Peyer's patch (tissue), 4 donors: ENCODE data around the gene MKI67. TPM values are rescaled to one million over a fixed set of nuclear protein-coding genes. Genes with fewer than 3 reads are reported as not detected.

Experiments
- DNase-seq, 3 donors: peaks; one replicate each; pipeline ENCODE4 v3.0.0-alpha.2; 2017 to 2019
- H3K27ac ChIP-seq, 4 donors: fragments of 200-600 bp; sonication (generic); one replicate each; pipeline ENCODE4 v1.5.1; 2016 to 2019
- H3K27me3 ChIP-seq, 2 donors: fragments of 200-600 bp; sonication (generic); one replicate each; pipeline ENCODE4 v1.5.1; 2019
- H3K36me3 ChIP-seq, 3 donors: fragments of 200-600 bp; sonication (generic); one replicate each; pipeline ENCODE4 v1.5.1; 2016 to 2019
- H3K4me1 ChIP-seq, 4 donors: fragments of 200-600 bp; sonication (generic); one replicate each; pipeline ENCODE4 v1.5.1; 2016 to 2019
- H3K4me3 ChIP-seq, 4 donors: fragments of 200-600 bp; sonication (generic); 1 replicate in 3 of 4; 2 replicates in 1 of 4; pipeline ENCODE4 v1.5.1; 2016 to 2019; ENCODE audit warnings: mild to moderate bottlenecking in 1 of 4
- H3K9me3 ChIP-seq, 4 donors: fragments of 200-600 bp; sonication (generic); one replicate each; pipeline ENCODE4 v1.5.1; 2016 to 2019; ENCODE audit warnings: mild to moderate bottlenecking in 1 of 4
- POLR2A ChIP-seq, 2 donors: fragments of 450-650 bp; IDR thresholded peaks; one replicate each; pipeline ENCODE4 v1.5.1; 2017; ENCODE audit warnings: antibody characterized with exemption in 2 of 2, mild to moderate bottlenecking in 2 of 2, moderate library complexity in 2 of 2
- total RNA-seq, 4 donors: library from RNA; depleted of rRNA; stranded (reverse); fragments of >200 nt; gene quantifications; one replicate each; pipeline ENCODE4 v1.1.0, GENCODE V29; 2016
- TF ChIP-seq, protein P1 (sequence below), 6 experiments: fragments of 450-650 bp in 4 of 6; fragments of 200-600 bp in 2 of 6; sonication (generic) in 1 of 6; IDR thresholded peaks; one replicate each; pipeline ENCODE4 v1.5.1; 2017 to 2019; ENCODE audit warnings: antibody characterized with exemption in 6 of 6, mild to moderate bottlenecking in 3 of 6, moderate library complexity in 1 of 6

MKI67 gene
- total RNA-seq, 4 donors from 2014 or later, result 11.9 to 74.3 (median 18.9) TPM

DNA sequence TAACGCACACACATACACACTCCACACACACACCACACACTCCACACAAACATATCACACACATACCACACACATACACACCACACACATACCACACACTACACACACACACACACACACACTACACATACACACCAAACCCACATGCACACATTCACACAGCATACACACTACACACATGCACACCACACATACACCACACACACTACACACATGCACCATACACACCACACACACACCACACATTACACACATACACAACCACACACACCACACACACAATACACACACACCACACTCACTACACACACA lies 66.3 kb downstream of the MKI67 start:
- no peak for DNase-seq
- peak overlapping the region in 1 of 4 donors; percentile 12 for H3K27ac ChIP-seq
- no peak overlapping the region for H3K4me3 ChIP-seq
- peaks cover 0 to 53% (median 0%) of the 10 kb centered on the region in 3 donors for H3K36me3 ChIP-seq
- H3K9me3 ChIP-seq, result no peaks in the 10 kb centered on the region
- no peak for TF ChIP-seq POLR2A (IDR thresholded peaks at IDR 0.05)
- TF ChIP-seq, protein P1, sequence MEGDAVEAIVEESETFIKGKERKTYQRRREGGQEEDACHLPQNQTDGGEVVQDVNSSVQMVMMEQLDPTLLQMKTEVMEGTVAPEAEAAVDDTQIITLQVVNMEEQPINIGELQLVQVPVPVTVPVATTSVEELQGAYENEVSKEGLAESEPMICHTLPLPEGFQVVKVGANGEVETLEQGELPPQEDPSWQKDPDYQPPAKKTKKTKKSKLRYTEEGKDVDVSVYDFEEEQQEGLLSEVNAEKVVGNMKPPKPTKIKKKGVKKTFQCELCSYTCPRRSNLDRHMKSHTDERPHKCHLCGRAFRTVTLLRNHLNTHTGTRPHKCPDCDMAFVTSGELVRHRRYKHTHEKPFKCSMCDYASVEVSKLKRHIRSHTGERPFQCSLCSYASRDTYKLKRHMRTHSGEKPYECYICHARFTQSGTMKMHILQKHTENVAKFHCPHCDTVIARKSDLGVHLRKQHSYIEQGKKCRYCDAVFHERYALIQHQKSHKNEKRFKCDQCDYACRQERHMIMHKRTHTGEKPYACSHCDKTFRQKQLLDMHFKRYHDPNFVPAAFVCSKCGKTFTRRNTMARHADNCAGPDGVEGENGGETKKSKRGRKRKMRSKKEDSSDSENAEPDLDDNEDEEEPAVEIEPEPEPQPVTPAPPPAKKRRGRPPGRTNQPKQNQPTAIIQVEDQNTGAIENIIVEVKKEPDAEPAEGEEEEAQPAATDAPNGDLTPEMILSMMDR (IDR thresholded peaks at IDR 0.05), result no peak
- no peaks in the 10 kb centered on the region for H3K27me3 ChIP-seq
- H3K4me1 ChIP-seq, result peaks cover 3 to 18% (median 18%) of the 10 kb centered on the region in 4 donors

DNA sequence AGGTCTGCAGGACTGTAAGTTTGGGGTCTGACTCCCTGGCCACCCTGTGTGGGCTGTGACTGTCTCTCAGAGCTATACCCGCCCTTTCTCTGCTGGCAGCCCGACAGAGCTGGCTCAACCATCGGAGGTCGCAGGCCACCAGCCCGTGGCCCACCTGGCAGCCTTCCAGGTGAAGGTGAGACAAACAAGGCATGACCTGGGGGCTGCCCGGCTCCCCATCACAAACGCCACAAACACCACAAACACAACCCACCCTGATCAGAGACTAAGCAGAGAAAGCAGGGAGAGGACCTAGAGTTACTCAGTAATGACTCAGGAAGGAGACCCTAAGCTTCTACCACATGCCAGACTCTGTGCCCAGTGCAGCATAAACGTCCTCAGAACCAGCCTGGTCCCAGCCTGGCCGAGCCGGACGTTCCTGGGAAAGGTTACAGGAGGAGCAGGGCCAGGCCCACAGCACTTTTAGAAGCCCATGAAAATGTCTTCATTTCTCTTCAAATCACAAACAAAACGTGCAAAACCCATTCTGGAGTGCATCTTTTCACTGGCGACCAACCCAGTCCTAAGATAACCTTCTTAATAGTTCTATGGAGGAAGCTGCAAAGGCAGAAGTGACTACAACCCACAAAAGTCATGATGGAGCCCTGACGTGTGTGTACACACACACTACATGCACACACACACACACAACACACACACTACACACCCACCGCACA lies 66.8 kb downstream of the MKI67 start:
- peak in 1 of 3 donors; percentile 43 for DNase-seq
- Histone ChIP-seq H3K4me1 (peaks cover 3 to 17% (median 14%) of the 10 kb centered on the region in 4 donors), H3K4me3 (no peak overlapping the region), H3K36me3 (peaks cover 0 to 51% (median 0%) of the 10 kb centered on the region in 3 donors), H3K9me3 (no peaks in the 10 kb centered on the region), H3K27ac (peak overlapping the region in 1 of 4 donors; percentile 12), H3K27me3 (no peaks in the 10 kb centered on the region)
- no peak for TF ChIP-seq POLR2A (IDR thresholded peaks at IDR 0.05)
- TF ChIP-seq, protein P1 (IDR thresholded peaks at IDR 0.05), result no peak

DNA sequence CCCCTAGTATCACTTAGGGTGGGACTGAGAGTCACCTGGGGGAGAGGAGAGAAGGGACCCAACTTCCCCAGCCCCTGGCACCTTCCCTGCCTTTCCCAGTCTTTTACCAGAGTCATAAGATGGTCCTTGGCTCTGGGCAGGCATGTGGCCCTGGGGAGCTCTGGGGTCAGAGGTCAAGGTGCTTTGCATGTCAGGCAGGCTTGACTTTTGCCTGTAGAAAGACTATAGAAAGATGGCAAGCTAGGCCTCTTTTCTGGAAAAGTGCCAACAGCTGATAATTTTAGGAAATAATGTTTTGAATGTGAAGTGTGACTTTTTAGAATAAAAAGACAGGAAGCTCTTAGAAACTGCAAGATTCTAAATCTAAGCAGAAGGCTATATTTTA lies 67.5 kb downstream of the MKI67 start:
- no peak for TF ChIP-seq POLR2A (IDR thresholded peaks at IDR 0.05)
- H3K4me3 ChIP-seq, result no peak overlapping the region
- no peaks in the 10 kb centered on the region for H3K9me3 ChIP-seq
- peak in 1 of 3 donors; percentile 41 for DNase-seq
- no peak overlapping the region for H3K27ac ChIP-seq
- H3K27me3 ChIP-seq, result no peaks in the 10 kb centered on the region
- peaks cover 0 to 45% (median 0%) of the 10 kb centered on the region in 3 donors for H3K36me3 ChIP-seq
- peaks cover 0 to 10% (median 7%) of the 10 kb centered on the region in 4 donors for H3K4me1 ChIP-seq

DNA sequence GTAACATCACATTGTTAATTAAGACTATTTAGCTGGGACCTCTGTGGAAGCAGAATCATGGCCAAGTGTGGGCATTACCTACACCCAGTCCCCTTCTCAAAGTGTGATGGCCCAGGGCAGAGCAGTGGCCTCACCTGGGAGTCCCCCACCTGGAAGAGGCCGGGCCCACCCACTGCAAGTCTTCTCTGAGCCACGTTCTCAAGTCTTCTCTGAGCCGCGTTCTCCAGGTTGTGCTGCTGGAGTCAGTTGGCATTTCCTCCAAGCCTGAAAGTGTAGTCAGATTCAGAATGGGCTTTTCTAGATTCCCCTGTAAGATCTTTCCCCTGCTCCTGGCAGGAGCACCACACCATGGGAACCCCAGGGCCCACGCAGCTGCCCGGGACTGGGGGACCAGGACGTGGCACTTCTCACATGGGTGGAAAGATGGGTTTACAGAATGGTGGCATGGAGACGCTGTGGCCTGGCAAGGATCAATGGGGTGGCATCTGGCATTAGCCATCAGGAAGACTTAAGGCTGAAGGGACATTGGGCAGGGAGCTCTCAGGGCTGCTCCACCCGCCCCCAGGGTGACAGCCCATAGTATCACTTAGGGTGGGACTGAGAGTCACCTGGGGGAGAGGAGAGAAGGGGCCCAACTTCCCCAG lies 68.0 kb downstream of the MKI67 start:
- peaks cover 0 to 48% (median 0%) of the 10 kb centered on the region in 3 donors for H3K36me3 ChIP-seq
- no peak for TF ChIP-seq POLR2A (IDR thresholded peaks at IDR 0.05)
- TF ChIP-seq, protein P1 (IDR thresholded peaks at IDR 0.05), result no peak

DNA sequence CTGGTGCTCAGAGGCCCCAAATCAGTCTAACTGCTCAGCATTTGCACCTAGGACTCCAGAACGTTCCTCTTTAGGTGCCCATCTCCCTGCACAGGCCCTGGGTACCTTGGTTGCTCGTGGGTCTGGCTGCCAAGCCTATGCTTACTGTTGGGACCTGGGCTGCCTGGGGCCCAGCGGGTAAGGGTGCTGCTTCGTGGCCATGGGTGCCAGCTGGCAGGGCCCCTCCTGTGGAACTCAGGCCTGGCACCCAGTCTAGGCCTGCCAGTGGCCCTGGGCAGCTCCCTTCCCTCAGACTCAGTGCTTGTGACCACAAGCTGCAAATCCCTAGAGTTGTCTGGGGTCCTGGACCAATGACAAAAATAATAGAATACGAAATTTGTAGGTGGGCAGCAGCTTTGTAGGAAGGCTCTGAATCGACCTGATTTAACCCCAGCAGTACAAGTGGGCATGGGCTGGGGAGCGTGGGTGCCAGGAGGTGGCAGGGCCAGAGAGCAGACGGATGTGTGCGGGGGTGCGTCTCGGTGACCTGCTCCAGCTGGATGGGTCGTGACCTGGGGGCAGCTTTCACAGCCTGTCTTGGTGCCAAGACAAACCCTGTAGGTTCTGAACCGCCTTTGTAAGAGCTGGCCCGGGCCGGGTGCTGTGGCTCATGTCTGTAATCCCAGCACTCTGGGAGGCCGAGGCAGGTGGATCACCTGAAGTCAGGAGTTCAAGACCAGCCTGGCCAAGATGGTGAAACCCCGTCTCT lies 69.7 kb downstream of the MKI67 start:
- H3K36me3 ChIP-seq, result peaks cover 0 to 54% (median 0%) of the 10 kb centered on the region in 3 donors
- H3K9me3 ChIP-seq, result no peaks in the 10 kb centered on the region
- H3K27me3 ChIP-seq, result no peaks in the 10 kb centered on the region
- TF ChIP-seq, protein P1 (IDR thresholded peaks at IDR 0.05), result no peak
- no peak for TF ChIP-seq POLR2A (IDR thresholded peaks at IDR 0.05)
- H3K4me1 ChIP-seq, result peaks cover 0 to 4% (median 0%) of the 10 kb centered on the region in 4 donors
- H3K27ac ChIP-seq, result no peak overlapping the region
- no peak overlapping the region for H3K4me3 ChIP-seq
- no peak for DNase-seq

More for the DNA sequence above, 68.0 kb downstream of the MKI67 start:
- no peak overlapping the region for H3K4me3 ChIP-seq
- DNase-seq, result peak in 1 of 3 donors; percentile 35
- H3K27me3 ChIP-seq, result no peaks in the 10 kb centered on the region
- peaks cover 0 to 6% (median 4%) of the 10 kb centered on the region in 4 donors for H3K4me1 ChIP-seq
- no peak overlapping the region for H3K27ac ChIP-seq
- H3K9me3 ChIP-seq, result no peaks in the 10 kb centered on the region
